A549 (cell line): ENCODE data around the gene EIF3B.
"Not testable (repeated sequence)": the region's sequence is repeated elsewhere in the genome, so short reads cannot be mapped to it uniquely, and the experiment has no call there.

Source experiments
- CHD2 ChIP-seq: fragments of 150-350 bp; IDR thresholded peaks from 2 replicates; pipeline ENCODE4 v1.6.1; 2014; ENCODE audit warnings: low read length; ENCODE audit not compliant: partially characterized antibody
- HDAC2 ChIP-seq: fragments of 200-600 bp; sonication (generic); IDR thresholded peaks from 2 replicates; pipeline ENCODE4 v1.6.1; 2016
- HOXA7 ChIP-seq: fragments of 250-450 bp; sonication (Bioruptor Pico); IDR thresholded peaks from 2 replicates; pipeline ENCODE4 v1.5.0; 2020; ENCODE audit warnings: mild to moderate bottlenecking, moderate library complexity
- MYC ChIP-seq: IDR thresholded peaks from 2 replicates; pipeline ENCODE4 v1.6.1; 2012; ENCODE audit warnings: mild to moderate bottlenecking, inconsistent platforms, low read length, improper control_type of control experiment, borderline replicate concordance
- POLR2A ChIP-seq: IDR thresholded peaks from 2 replicates; pipeline ENCODE4 v1.6.1; 2012; ENCODE audit warnings: mild to moderate bottlenecking, low read length
- POLR2AphosphoS2 ChIP-seq: conservative IDR thresholded peaks from 2 replicates; pipeline ENCODE4 v1.6.1; 2012; ENCODE audit warnings: low read length, improper control_type of control experiment, inconsistent platforms
- TF ChIP-seq, protein P1 (sequence below): fragments of >200 bp; sonication (Bioruptor Twin); formaldehyde crosslinking; IDR thresholded peaks from 3 replicates; pipeline ENCODE4 v1.5.1; 2016
- TF ChIP-seq, protein P2 (sequence below): fragments of 250-450 bp; sonication (Bioruptor Pico); IDR thresholded peaks from 2 replicates; pipeline ENCODE4 v1.5.0; 2020; ENCODE audit warnings: low read depth, mild to moderate bottlenecking, moderate library complexity

DNA sequence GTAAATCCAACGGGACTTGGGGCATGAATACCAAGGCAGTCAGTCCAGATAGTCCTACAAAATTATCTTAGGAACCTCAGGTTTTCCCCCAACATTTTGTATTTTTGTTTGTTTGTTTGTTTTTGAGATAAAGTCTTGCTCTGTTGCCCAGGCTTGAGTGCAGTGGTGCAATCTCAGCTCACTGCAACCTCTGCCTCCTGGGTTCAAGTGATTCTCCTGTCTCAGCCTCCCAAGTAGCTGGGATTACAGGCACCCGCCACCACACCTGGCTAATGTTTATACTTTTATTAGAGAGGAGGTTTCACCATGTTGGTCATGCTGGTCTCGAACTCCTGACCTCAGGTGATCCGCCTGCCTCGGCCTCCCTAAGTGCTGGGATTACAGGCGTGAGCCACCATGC is 49.4 kb upstream of the EIF3B start:
- not testable (repeated sequence) for TF ChIP-seq HOXA7 (CRISPR knock-in tag); POLR2A; CHD2; MYC; POLR2AphosphoS2; HDAC2
- TF ChIP-seq, protein P1, sequence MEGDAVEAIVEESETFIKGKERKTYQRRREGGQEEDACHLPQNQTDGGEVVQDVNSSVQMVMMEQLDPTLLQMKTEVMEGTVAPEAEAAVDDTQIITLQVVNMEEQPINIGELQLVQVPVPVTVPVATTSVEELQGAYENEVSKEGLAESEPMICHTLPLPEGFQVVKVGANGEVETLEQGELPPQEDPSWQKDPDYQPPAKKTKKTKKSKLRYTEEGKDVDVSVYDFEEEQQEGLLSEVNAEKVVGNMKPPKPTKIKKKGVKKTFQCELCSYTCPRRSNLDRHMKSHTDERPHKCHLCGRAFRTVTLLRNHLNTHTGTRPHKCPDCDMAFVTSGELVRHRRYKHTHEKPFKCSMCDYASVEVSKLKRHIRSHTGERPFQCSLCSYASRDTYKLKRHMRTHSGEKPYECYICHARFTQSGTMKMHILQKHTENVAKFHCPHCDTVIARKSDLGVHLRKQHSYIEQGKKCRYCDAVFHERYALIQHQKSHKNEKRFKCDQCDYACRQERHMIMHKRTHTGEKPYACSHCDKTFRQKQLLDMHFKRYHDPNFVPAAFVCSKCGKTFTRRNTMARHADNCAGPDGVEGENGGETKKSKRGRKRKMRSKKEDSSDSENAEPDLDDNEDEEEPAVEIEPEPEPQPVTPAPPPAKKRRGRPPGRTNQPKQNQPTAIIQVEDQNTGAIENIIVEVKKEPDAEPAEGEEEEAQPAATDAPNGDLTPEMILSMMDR = not testable (repeated sequence)
- TF ChIP-seq, protein P2, sequence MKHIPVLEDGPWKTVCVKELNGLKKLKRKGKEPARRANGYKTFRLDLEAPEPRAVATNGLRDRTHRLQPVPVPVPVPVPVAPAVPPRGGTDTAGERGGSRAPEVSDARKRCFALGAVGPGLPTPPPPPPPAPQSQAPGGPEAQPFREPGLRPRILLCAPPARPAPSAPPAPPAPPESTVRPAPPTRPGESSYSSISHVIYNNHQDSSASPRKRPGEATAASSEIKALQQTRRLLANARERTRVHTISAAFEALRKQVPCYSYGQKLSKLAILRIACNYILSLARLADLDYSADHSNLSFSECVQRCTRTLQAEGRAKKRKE = not testable (repeated sequence)
